Thyroid gland (tissue), 4 donors: ENCODE results near the gene UFM1.

Experiments
- CTCF ChIP-seq, 6 experiments: fragments of 200-600 bp in 3 of 6; fragments of 450-650 bp in 3 of 6; sonication (generic) in 3 of 6; IDR thresholded peaks; one replicate each; pipeline ENCODE4 v1.5.1; 2016 to 2019; ENCODE audit warnings: antibody characterized with exemption in 6 of 6, mild to moderate bottlenecking in 2 of 6, inconsistent platforms in 1 of 6, moderate library complexity in 1 of 6
- POLR2A ChIP-seq, 2 donors: fragments of 450-650 bp; IDR thresholded peaks; one replicate each; pipeline ENCODE4 v1.6.1; 2017; ENCODE audit warnings: antibody characterized with exemption in 2 of 2, mild to moderate bottlenecking in 2 of 2, moderate library complexity in 1 of 2

GRCh38 chr13:38399535-38399934 lies 49.9 kb downstream of the UFM1 start:
- no peak for TF ChIP-seq POLR2A (IDR thresholded peaks at IDR 0.05)
- no peak for TF ChIP-seq CTCF (IDR thresholded peaks at IDR 0.05)
